Body of pancreas (tissue), 4 donors: ENCODE measurements around the gene SRRM5.

Experiments used
- POLR2A ChIP-seq, 3 donors: fragments of 450-650 bp; IDR thresholded peaks; one replicate each; pipeline ENCODE4 v1.6.1; 2016; ENCODE audit warnings: antibody characterized with exemption in 3 of 3, mild to moderate bottlenecking in 2 of 3
- TF ChIP-seq, protein P1 (sequence below), 7 experiments: fragments of 450-650 bp in 4 of 7; fragments of 200-600 bp in 3 of 7; sonication (generic) in 3 of 7; IDR thresholded peaks; one replicate each; pipeline ENCODE4 v1.5.1; 2016 to 2019; ENCODE audit warnings: antibody characterized with exemption in 7 of 7

DNA sequence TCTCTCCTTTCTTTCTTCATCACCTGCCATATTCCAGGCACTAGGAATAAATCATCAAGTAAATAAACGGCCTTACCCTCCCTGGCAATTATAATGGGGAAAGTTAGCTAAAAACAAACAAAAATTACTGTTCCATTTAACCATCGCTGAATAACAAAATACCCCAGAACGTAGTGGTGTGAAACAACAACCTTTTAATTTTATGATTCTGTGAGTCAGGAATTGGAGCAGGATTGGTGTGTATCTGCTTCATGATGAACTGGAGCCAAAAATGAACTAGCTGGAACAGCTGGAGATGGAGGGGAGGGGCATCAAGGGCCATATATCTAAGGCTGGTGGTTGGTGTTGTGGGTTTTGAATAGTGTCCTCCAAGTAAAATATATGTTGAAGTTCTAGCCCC is 31.4 kb downstream of the SRRM5 start:
- TF ChIP-seq, protein P1, sequence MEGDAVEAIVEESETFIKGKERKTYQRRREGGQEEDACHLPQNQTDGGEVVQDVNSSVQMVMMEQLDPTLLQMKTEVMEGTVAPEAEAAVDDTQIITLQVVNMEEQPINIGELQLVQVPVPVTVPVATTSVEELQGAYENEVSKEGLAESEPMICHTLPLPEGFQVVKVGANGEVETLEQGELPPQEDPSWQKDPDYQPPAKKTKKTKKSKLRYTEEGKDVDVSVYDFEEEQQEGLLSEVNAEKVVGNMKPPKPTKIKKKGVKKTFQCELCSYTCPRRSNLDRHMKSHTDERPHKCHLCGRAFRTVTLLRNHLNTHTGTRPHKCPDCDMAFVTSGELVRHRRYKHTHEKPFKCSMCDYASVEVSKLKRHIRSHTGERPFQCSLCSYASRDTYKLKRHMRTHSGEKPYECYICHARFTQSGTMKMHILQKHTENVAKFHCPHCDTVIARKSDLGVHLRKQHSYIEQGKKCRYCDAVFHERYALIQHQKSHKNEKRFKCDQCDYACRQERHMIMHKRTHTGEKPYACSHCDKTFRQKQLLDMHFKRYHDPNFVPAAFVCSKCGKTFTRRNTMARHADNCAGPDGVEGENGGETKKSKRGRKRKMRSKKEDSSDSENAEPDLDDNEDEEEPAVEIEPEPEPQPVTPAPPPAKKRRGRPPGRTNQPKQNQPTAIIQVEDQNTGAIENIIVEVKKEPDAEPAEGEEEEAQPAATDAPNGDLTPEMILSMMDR (IDR thresholded peaks at IDR 0.05): no peak
- no peak for TF ChIP-seq POLR2A (IDR thresholded peaks at IDR 0.05)
